ENCODE measurements around the gene DCLK1. TPM values are rescaled to one million over a fixed set of nuclear protein-coding genes. Genes with fewer than 3 reads are reported as not detected.

DCLK1 gene
- total RNA-seq, 1 donor from 2014 or later, result 3.9 TPM

DNA sequence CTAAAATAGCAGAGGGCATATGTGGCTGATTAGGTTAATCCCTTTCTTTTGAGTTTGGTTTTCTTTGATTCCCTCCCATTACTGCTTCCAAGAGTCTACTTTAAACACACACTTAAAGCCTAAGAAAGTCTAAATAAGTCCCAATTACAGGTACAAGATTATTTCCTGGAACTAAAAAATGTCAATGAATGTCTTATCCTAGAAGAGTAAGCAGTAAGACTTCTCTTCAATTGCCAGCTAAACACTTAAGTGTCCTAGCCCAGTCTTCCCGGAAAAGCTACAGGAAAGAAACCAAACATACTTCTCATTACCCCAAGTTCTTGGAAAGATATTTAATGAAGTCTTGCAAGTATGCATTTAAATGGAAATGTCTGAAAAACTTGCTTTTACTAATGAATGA, 233.1 kb downstream of the DCLK1 start:
- H3K27ac Mint-ChIP-seq, result no peak overlapping the region
- peaks cover 73% of the 10 kb centered on the region for H3K27me3 Mint-ChIP-seq
- no peak for DNase-seq (ENCODE audit: low spot score, unreplicated experiment)
- no peaks in the 10 kb centered on the region for H3K36me3 Mint-ChIP-seq (ENCODE audit: insufficient read depth)
- no peaks in the 10 kb centered on the region for H3K9me3 Mint-ChIP-seq (ENCODE audit: low read depth)
- H3K4me1 Mint-ChIP-seq (ENCODE audit: low read depth), result no peaks in the 10 kb centered on the region
- TF ChIP-seq, protein P1, sequence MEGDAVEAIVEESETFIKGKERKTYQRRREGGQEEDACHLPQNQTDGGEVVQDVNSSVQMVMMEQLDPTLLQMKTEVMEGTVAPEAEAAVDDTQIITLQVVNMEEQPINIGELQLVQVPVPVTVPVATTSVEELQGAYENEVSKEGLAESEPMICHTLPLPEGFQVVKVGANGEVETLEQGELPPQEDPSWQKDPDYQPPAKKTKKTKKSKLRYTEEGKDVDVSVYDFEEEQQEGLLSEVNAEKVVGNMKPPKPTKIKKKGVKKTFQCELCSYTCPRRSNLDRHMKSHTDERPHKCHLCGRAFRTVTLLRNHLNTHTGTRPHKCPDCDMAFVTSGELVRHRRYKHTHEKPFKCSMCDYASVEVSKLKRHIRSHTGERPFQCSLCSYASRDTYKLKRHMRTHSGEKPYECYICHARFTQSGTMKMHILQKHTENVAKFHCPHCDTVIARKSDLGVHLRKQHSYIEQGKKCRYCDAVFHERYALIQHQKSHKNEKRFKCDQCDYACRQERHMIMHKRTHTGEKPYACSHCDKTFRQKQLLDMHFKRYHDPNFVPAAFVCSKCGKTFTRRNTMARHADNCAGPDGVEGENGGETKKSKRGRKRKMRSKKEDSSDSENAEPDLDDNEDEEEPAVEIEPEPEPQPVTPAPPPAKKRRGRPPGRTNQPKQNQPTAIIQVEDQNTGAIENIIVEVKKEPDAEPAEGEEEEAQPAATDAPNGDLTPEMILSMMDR (IDR thresholded peaks at IDR 0.05; ENCODE audit: unreplicated experiment), result no peak
- no peak overlapping the region for H3K4me3 Mint-ChIP-seq (ENCODE audit: low read depth)

DNA sequence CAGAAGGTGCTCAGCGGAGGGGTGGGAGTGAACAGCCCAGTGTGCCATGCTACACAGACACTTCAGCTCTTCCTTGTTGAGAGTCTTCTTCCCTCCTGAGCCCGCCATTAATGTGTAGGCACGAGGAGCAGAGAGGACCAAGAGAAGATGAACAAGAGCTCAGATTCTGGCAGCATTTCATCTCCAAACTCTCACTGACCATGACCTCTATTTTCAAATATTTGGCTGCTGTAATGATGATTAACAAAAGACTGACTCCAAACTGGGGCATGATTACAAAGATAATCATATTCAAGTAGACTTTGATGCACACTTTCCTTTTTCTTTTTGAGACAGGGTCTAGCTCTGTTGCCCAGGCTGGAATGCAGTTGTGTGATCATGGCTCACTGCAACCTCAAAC, 236.5 kb downstream of the DCLK1 start:
- Mint-ChIP-seq H3K4me3 (ENCODE audit: low read depth) (no peak overlapping the region), H3K4me1 (ENCODE audit: low read depth) (peaks cover under 1% of the 10 kb centered on the region), H3K36me3 (ENCODE audit: insufficient read depth) (no peaks in the 10 kb centered on the region), H3K27me3 (peaks cover 84% of the 10 kb centered on the region), H3K9me3 (ENCODE audit: low read depth) (no peaks in the 10 kb centered on the region), H3K27ac (no peak overlapping the region)
- TF ChIP-seq, protein P1 (IDR thresholded peaks at IDR 0.05; ENCODE audit: unreplicated experiment), result no peak
- DNase-seq (ENCODE audit: low spot score, unreplicated experiment), result no peak

DNA sequence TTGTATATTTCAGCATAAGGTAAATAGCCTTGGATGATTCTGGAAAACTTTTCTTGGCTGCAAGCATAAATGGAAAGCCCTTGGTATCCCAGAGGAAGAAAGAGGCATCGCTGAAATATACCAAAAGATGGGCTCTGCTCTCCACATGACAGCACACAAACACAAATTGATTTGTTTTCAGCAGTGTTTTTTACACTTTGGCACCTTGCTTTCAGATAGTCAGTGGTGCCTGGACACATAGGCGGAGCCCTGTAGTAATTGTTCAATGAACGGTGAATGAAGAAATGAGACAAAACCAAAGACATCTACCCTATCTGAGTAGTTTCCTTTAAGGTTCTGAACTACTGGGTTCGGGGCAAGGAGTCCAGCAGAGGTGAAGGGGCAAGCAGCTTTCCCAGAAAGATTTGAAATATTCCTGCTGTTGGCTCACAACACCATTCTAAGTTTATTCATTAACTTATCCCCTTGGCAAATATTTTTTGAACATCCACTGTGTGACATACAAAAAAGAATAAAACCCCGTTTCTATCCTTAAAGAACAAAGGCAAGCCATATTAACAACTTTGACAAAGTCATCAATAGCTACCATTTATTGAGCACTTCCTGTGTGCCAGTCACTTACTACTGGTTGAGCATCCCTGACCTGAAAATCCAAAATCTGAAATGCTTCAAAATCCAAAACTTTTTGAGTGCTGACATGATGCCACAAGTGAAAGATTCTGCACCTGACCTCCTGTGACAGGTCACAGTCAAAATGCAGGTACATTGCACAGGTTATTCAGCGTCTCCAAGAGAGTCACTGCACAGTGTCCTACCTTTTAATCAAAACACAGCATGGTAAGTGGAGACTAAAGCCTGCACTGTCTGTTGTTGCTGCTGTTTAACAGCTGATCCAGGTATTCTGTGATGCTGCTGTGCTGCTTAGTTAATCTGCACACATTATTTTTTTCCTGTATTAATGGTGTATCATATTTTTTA, 238.1 kb downstream of the DCLK1 start:
- DNase-seq (ENCODE audit: low spot score, unreplicated experiment), result no peak
- Mint-ChIP-seq H3K4me3 (ENCODE audit: low read depth) (no peak overlapping the region), H3K27ac (no peak overlapping the region), H3K36me3 (ENCODE audit: insufficient read depth) (no peaks in the 10 kb centered on the region), H3K27me3 (peaks cover 78% of the 10 kb centered on the region), H3K4me1 (ENCODE audit: low read depth) (peaks cover 13% of the 10 kb centered on the region), H3K9me3 (ENCODE audit: low read depth) (no peaks in the 10 kb centered on the region)
- TF ChIP-seq, protein P1 (IDR thresholded peaks at IDR 0.05; ENCODE audit: unreplicated experiment), result no peak

DNA sequence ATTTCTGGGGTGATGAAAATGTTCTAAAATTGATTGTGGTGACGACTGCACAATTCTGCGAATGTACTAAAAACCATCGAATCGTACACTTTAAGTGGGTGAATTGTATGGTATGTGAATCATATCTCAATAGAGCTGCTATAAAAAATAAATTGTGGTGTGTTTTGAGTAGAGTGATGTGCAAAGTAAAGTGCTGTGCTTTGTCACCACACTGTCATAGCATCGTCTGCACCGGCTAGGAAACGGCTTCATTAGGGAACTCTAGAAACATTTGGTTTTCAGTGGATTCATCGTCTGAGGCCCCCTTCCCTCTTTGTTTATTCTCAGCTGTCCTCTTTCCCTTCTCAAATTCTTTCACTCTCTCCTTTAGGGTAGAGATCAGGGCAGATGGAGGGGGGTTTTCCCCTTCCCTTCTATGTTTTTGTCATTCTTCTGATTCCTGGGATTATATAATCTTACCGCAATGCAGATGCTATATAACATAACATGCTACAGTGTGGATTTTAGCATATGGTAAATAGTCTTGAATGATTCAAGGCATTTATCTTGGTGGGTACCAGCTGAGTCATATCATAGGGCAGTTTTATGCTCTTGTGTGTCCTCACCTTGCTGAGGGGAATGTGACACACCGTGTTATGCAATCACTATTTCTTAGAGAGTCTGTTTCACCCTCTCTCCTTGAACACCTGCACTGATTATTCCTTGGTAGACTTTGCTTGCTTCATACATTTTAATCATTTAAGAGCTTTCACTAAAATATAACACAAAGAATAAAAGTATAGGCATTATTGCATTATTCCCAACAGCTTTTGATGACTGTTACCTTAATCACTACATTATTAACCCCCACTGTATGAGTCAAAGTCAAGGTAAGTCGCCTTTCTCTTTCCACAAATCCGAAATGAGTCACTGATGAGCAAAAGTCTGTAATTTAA, 239.4 kb downstream of the DCLK1 start:
- TF ChIP-seq, protein P1 (IDR thresholded peaks at IDR 0.05; ENCODE audit: unreplicated experiment), result no peak
- Mint-ChIP-seq H3K36me3 (ENCODE audit: insufficient read depth) (no peaks in the 10 kb centered on the region), H3K27me3 (peaks cover 79% of the 10 kb centered on the region), H3K4me3 (ENCODE audit: low read depth) (no peak overlapping the region), H3K9me3 (ENCODE audit: low read depth) (no peaks in the 10 kb centered on the region), H3K27ac (no peak overlapping the region), H3K4me1 (ENCODE audit: low read depth) (peaks cover 14% of the 10 kb centered on the region)
- no peak for DNase-seq (ENCODE audit: low spot score, unreplicated experiment)

DNA sequence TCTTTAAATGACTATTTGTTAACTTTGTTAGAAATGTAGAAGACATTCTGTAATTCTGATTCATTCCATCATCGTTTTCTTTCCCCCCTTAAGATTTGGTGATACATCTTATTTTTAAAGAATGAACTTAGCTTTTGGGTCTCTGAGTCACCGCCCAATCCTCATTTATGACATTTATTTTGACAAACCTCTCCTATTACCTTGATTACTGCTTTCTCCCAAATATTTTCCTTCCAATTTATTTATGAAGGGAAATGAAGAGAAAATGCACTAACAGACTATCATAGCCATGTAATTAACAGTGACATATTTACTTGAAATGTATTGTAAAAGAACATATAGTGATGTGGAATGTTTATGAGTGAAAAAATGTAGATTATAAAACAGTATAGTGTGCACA, 241.6 kb downstream of the DCLK1 start:
- Mint-ChIP-seq H3K27ac (peak overlapping the region; percentile 38), H3K9me3 (ENCODE audit: low read depth) (no peaks in the 10 kb centered on the region), H3K27me3 (peaks cover 89% of the 10 kb centered on the region), H3K4me1 (ENCODE audit: low read depth) (peaks cover 20% of the 10 kb centered on the region), H3K36me3 (ENCODE audit: insufficient read depth) (no peaks in the 10 kb centered on the region), H3K4me3 (ENCODE audit: low read depth) (no peak overlapping the region)
- DNase-seq (ENCODE audit: low spot score, unreplicated experiment), result no peak
- TF ChIP-seq, protein P1 (IDR thresholded peaks at IDR 0.05; ENCODE audit: unreplicated experiment), result no peak
